Nephron (organoid): Measurements from ENCODE around the gene OVCH2.

ENCODE experiments used
- H3K27ac Mint-ChIP-seq, 3 experiments: 2 replicates each; pipeline ENCODE4 v1.8.0; 2020; ENCODE audit warnings: mixed read lengths in 3 of 3, mild to moderate bottlenecking in 2 of 3, moderate library complexity in 1 of 3
- H3K27me3 Mint-ChIP-seq: 2 replicates; pipeline ENCODE4 v1.8.0; 2021; ENCODE audit warnings: low read depth, mild to moderate bottlenecking, moderate library complexity, mixed read lengths
- H3K36me3 Mint-ChIP-seq: 2 replicates; pipeline ENCODE4 v1.8.0; 2020; ENCODE audit warnings: low read depth, mixed read lengths
- H3K4me1 Mint-ChIP-seq: 2 replicates; pipeline ENCODE4 v1.8.0; 2020; ENCODE audit warnings: mixed read lengths
- H3K4me3 Mint-ChIP-seq, 3 experiments: 2 replicates each; pipeline ENCODE4 v1.8.0; 2020; ENCODE audit warnings: mild to moderate bottlenecking in 3 of 3, mixed read lengths in 3 of 3, moderate library complexity in 2 of 3
- H3K9me3 Mint-ChIP-seq: 2 replicates; pipeline ENCODE4 v1.8.0; 2020; ENCODE audit warnings: mixed read lengths
- CTCF ChIP-seq, 3 experiments: fragments of 200-600 bp; sonication (generic); IDR thresholded peaks; one replicate each; pipeline ENCODE4 v1.5.0; 2021; ENCODE audit warnings: antibody characterized with exemption in 3 of 3; ENCODE audit not compliant: unreplicated experiment in 3 of 3

OVCH2 gene

GRCh38 chr11:7694235-7694634 is 12.0 kb downstream of the OVCH2 start:
- TF ChIP-seq CTCF (IDR thresholded peaks at IDR 0.05; ENCODE audit: unreplicated experiment in 3 of 3), result no peak
- Mint-ChIP-seq H3K4me3 (no peak overlapping the region), H3K27ac (no peak overlapping the region), H3K4me1 (peaks cover 10% of the 10 kb centered on the region), H3K36me3 (no peaks in the 10 kb centered on the region), H3K9me3 (no peaks in the 10 kb centered on the region), H3K27me3 (no peaks in the 10 kb centered on the region)

- TF ChIP-seq CTCF (IDR thresholded peaks at IDR 0.05; ENCODE audit: unreplicated experiment in 3 of 3), result no peak
- Mint-ChIP-seq H3K9me3 (no peaks in the 10 kb centered on the region), H3K27me3 (peaks cover 3% of the 10 kb centered on the region), H3K36me3 (no peaks in the 10 kb centered on the region), H3K27ac (no peak overlapping the region), H3K4me3 (no peak overlapping the region), H3K4me1 (peaks cover 10% of the 10 kb centered on the region)
Observed at GRCh38 chr11:7692426-7692825, 13.9 kb downstream of the OVCH2 start.

- Mint-ChIP-seq H3K4me3 (no peak overlapping the region), H3K27ac (peak overlapping the region in 2 of 3 experiments; percentile 18 to 50), H3K27me3 (peaks cover 3% of the 10 kb centered on the region), H3K36me3 (no peaks in the 10 kb centered on the region), H3K4me1 (peaks cover 10% of the 10 kb centered on the region), H3K9me3 (no peaks in the 10 kb centered on the region)
- TF ChIP-seq CTCF (IDR thresholded peaks at IDR 0.05; ENCODE audit: unreplicated experiment in 3 of 3), result no peak
Observed at GRCh38 chr11:7691759-7692350, 14.4 kb downstream of the OVCH2 start.

- no peak overlapping the region for H3K27ac Mint-ChIP-seq
- no peak overlapping the region for H3K4me3 Mint-ChIP-seq
- H3K36me3 Mint-ChIP-seq, result no peaks in the 10 kb centered on the region
- H3K9me3 Mint-ChIP-seq, result no peaks in the 10 kb centered on the region
- peaks cover 3% of the 10 kb centered on the region for H3K27me3 Mint-ChIP-seq
- peaks cover 10% of the 10 kb centered on the region for H3K4me1 Mint-ChIP-seq
- peak; percentile 13 to 38 (median 34) for TF ChIP-seq CTCF (IDR thresholded peaks at IDR 0.05; ENCODE audit: unreplicated experiment in 3 of 3)
Observed at GRCh38 chr11:7690648-7691047, 15.6 kb downstream of the OVCH2 start.

- H3K27me3 Mint-ChIP-seq, result peaks cover 6% of the 10 kb centered on the region
- H3K9me3 Mint-ChIP-seq, result no peaks in the 10 kb centered on the region
- no peak for TF ChIP-seq CTCF (IDR thresholded peaks at IDR 0.05; ENCODE audit: unreplicated experiment in 3 of 3)
- no peaks in the 10 kb centered on the region for H3K36me3 Mint-ChIP-seq
- no peak overlapping the region for H3K27ac Mint-ChIP-seq
- peaks cover 10% of the 10 kb centered on the region for H3K4me1 Mint-ChIP-seq
- no peak overlapping the region for H3K4me3 Mint-ChIP-seq
Observed at GRCh38 chr11:7689239-7689638, 17.0 kb downstream of the OVCH2 start.

GRCh38 chr11:7688238-7688826 is 17.9 kb downstream of the OVCH2 start:
- H3K9me3 Mint-ChIP-seq, result no peaks in the 10 kb centered on the region
- TF ChIP-seq CTCF (IDR thresholded peaks at IDR 0.05; ENCODE audit: unreplicated experiment in 3 of 3), result peak; percentile 82 to 88 (median 88)

More at GRCh38 chr11:7688238-7688826, 17.9 kb downstream of the OVCH2 start:
- Mint-ChIP-seq H3K36me3 (no peaks in the 10 kb centered on the region), H3K4me1 (peaks cover 10% of the 10 kb centered on the region), H3K27me3 (peaks cover 6% of the 10 kb centered on the region), H3K27ac (no peak overlapping the region), H3K4me3 (no peak overlapping the region)
